ENCODE measurements around the gene CELF4.

GRCh38 chr18:37586656-37587225, 21.1 kb upstream of the CELF4 start:
- TF ChIP-seq POLR2A (IDR thresholded peaks at IDR 0.05) (no peak), CTCF (IDR thresholded peaks at IDR 0.05) (no peak)

All from breast epithelium (tissue), 3 donors.